CD1c-positive myeloid dendritic cell (primary cell): Measurements from ENCODE around the gene ISM1.

Experiments
- DNase-seq: peaks from one replicate; pipeline ENCODE4 v3.0.0-alpha.2; 2016; ENCODE audit errors: extremely low spot score

Gene ISM1

GRCh38 chr20:13283869-13284829 is 63.1 kb downstream of the ISM1 start:
- no peak for DNase-seq

GRCh38 chr20:13284830-13285229 is 63.8 kb downstream of the ISM1 start:
- no peak for DNase-seq

GRCh38 chr20:13285408-13285807 is 64.3 kb downstream of the ISM1 start:
- DNase-seq: no peak

DNA sequence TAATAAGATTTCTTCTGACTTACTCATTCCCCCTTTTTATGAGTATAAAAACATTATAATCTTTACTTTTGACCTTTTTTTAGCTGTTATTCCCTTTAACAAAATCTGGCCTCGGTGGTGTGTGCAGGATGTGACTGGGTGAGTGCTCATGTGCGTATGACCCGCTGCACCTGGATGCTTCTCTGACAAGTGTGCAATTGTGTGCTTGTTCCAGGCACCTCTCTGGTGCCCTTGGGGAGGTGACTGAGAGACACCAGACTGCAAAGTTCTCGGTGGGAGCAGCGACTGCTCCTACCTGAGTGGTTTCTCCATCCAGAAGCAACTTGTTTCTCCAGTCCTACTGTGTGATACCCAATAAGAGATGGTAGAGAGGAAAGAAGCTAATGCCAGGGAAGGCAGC is 65.0 kb downstream of the ISM1 start:
- DNase-seq: no peak

DNA sequence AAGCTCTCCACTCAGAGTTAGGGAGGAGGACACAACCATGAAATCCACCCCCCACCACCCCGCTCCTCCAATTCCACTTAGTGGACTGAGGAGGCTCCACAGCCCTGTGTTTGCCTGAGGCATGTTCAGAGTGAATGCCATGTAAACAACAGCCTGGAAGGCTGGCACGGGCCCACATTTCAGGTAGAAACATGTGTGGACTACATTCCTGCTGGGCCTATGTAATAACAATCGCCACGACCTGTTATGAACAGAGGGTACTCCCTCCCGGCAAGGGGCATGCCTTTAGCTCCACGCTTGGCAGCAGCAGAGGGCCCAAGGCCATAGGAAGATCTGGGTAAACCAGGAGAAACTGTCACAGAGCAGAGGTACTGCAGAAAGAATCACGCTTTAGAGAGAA is 65.5 kb downstream of the ISM1 start:
- DNase-seq: no peak

GRCh38 chr20:13288357-13288756 is 67.3 kb downstream of the ISM1 start:
- DNase-seq: no peak

DNA sequence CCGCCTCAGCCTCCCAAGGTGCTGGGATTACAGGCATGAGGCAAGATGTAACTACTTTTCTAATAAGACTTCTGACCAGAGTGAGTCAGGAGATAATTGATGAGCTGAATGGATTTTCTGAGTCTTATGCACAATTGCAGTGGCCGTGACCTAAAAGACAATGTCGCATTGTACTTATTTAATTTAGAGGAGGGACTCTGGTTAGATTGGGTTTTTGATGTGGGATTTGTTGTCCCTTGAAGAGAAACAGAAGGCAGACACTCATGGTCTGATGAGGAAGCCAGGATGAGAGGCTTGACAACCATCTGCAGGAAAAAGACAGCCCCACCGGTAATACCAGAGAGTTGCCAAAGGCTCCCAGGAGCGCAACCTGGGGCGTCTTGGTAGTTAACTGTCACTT is 68.0 kb downstream of the ISM1 start:
- DNase-seq: no peak

DNA sequence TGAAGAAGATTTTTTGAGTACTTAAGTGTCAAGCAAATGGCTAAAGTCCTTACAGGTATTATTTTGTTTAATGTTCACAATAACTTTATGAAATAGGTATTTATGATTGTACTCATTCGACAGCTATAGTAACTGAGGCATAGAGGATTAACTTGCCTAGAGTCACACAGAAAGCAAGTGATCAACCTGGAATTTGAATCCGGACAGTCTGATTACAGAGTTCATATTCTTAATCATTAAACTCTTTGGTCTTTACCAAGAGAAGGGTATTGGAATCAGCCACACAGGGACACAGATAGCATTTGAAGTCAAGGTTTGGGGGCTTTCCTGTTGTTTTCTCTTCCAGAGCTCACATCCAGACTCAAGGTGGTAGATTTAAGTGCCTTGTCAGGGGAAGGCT is 69.7 kb downstream of the ISM1 start:
- no peak for DNase-seq

DNA sequence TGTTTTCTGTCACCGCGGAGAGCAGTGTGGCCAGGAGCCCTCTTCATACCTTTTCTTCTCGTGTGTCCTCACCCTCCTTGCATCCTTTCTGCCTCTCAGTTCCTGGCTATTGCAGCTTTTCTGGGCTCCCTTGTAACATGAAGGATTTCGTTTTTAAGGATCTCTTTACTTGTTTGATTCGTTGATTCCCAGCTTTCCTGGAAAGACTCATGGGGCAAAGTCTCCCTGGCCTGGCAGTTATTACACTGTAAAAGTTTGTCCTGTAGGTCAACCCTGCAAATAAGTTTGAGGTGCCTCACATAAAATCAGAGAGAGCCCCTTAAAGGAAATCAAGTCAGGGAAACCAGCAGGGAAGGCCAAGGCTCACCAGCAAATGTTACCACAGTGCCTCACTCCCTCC is 70.1 kb downstream of the ISM1 start:
- DNase-seq: no peak

DNA sequence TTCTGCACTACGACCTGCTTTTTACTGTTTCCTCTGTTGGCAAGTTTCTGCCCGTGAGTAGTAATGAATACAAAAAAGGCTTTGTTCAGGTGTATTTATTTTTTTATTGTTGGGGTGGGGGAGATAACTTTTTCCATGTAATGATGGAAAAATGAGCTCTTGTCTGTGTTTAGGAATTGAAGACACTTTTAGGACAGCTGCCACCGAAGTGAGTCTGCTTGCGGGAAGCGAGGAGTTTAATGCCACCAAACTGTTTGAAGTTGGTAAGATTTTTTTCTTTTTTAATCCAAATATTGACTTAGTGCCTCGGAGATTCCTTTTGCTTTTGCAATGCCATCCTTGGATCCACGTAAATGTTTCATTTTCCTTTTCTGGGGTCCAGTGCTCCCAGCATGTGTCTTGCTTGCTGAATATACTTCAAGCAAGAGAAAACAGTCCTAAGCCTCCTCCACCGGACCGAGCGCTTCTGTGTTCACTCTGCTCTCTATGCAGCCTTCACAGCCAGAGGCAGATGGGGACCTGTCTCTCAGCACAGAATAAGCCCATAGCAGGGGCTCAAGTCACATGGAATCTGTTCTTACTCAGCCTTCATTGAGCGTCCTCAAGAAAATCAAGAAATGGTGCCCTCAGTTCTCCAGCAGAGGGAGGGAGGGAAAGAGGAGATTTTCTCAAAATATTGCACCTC is 71.3 kb downstream of the ISM1 start:
- no peak for DNase-seq

GRCh38 chr20:13294522-13294921 is 73.4 kb downstream of the ISM1 start:
- no peak for DNase-seq

DNA sequence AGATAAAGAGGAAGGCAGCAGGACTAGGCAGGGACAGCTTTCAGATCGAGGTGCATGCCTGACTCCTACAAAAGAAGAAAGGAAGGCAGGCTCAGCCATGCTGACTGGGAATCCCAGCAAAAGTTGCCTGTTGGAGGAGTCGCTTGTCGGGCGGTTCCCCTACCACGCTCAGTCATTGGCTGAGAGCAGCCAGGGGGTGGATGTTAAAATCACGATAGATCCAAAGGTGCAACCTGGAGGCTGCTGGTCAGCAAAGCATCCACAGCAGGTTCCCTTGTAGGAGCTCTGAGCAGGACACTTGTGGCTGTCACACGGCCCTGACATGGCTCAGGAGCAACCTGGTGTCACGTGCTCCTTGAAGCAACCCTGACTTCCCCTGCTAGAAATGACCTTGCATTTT is 74.6 kb downstream of the ISM1 start:
- no peak for DNase-seq

DNA sequence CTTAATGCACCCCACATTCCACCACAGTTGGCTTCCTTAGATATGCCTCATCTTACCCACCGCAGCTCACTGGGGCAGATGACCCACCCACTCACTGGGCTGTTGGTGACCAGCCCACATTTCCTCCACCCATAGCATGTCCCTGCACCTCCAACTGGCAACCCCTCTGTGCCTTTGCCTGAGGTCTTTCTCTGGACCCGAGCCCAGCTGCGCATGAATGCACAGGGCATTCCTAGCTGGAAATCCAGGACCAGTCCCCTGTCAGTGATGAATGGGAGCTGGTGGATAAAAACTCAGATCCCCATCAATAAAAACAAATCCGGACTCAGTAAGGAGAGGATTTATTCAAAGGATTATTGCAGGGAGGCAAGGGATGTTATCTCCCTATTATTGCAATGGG is 75.0 kb downstream of the ISM1 start:
- no peak for DNase-seq

GRCh38 chr20:13297147-13297899 is 76.2 kb downstream of the ISM1 start:
- DNase-seq: no peak

DNA sequence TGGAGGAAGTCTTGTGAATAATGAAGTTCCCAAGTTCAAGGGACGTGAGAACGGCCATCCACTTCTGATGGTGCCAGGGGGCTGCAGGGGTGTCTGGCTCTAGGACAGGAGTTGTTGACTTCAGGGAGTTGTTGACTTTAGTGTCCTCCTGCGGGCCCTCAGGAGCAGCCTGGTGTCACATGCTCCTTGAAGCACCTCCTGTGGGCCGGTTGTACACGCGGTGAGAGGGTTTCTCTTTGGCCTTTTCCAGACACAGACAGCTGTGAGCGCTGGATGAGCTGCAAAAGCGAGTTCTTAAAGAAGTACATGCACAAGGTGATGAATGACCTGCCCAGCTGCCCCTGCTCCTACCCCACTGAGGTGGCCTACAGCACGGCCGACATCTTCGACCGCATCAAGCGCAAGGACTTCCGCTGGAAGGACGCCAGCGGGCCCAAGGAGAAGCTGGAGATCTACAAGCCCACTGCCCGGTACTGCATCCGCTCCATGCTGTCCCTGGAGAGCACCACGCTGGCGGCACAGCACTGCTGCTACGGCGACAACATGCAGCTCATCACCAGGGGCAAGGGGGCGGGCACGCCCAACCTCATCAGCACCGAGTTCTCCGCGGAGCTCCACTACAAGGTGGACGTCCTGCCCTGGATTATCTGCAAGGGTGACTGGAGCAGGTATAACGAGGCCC is 77.8 kb downstream of the ISM1 start:
- DNase-seq: no peak

DNA sequence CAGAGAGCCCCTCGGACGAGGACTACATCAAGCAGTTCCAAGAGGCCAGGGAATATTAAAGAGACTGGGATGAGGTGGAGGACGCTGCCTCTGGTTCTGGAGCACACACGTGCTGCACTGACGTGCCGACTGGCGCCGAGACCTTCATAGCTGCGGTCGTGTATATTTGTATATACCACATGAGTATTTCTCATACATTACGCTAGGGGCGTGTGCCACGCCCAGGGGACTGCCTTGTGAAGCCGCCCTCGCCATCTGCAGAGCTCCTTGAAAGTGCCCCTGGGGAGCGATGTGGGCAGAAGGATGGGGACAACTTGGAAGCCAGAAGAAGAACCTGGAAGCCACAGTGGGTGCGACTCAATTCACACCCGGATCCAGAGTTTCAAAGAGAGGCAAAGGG is 78.3 kb downstream of the ISM1 start:
- DNase-seq: no peak

GRCh38 chr20:13301596-13301995 is 80.5 kb downstream of the ISM1 start:
- DNase-seq: no peak

- DNase-seq: peak; percentile 20
These were observed 81.8 kb downstream of the ISM1 start for GRCh38 chr20:13302647-13303450.

GRCh38 chr20:13305284-13305683 is 84.2 kb downstream of the ISM1 start:
- no peak for DNase-seq

GRCh38 chr20:13307562-13308163 is 86.6 kb downstream of the ISM1 start:
- DNase-seq: no peak

DNA sequence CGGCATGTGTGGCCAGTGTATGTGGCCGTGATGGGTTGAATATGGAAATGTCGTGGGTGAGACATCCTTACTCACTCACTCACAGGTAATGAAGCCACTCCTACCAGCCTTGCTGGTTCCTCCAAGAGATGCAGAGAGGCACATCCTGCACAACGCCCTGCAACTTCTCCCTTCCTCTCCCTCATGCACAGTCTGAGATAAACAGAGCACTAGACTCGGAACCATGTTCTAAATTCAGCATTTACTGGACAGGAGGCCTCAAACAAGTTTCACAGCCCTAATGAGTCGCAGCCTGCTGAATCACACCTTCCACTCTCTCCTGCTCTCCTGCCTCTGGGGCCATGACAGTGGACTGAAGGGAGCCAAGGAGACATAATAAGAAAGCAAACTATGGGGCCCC is 91.2 kb downstream of the ISM1 start:
- no peak for DNase-seq
